GM18951 (cell line): Measurements from ENCODE around the gene FREY1.
"Not testable (repeated sequence)": the region's sequence is repeated elsewhere in the genome, so short reads cannot be mapped to it uniquely, and the experiment has no call there.

Experiments
- POLR2A ChIP-seq: IDR thresholded peaks from 4 replicates; pipeline ENCODE4 v1.6.1; 2011; ENCODE audit warnings: mild to moderate bottlenecking; ENCODE audit not compliant: insufficient read length, insufficient read depth; ENCODE audit errors: extremely low read depth
- in situ Hi-C: fragments of 300-500 bp; cut with MboI; formaldehyde crosslinking; loops from one replicate; pipeline ENCODE4 v1.12.0; 2022; ENCODE audit warnings: low sequenced_read_pairs, mixed read lengths, inconsistent platforms; ENCODE audit not compliant: unreplicated experiment

The FREY1 gene

GRCh38 chr11:45902452-45903380 lies 4.4 kb downstream of the FREY1 start:
- in situ Hi-C loops: no loop called here
- no peak for TF ChIP-seq POLR2A

GRCh38 chr11:45901626-45902025 lies 5.4 kb downstream of the FREY1 start:
- in situ Hi-C loops: no loop called here
- TF ChIP-seq POLR2A: no peak

- no peak for TF ChIP-seq POLR2A
- in situ Hi-C loops: no loop called here
These were observed 6.0 kb downstream of the FREY1 start for GRCh38 chr11:45900916-45901617.

- in situ Hi-C loops: not testable (repeated sequence)
These were observed 6.8 kb downstream of the FREY1 start for GRCh38 chr11:45900175-45900800.

GRCh38 chr11:45899448-45900174 lies 7.5 kb downstream of the FREY1 start:
- in situ Hi-C loops: no loop called here
- no peak for TF ChIP-seq POLR2A

- in situ Hi-C loops: no loop called here
- no peak for TF ChIP-seq POLR2A
These were observed 8.0 kb downstream of the FREY1 start for GRCh38 chr11:45899086-45899447.

GRCh38 chr11:45897556-45897955 lies 9.5 kb downstream of the FREY1 start:
- no peak for TF ChIP-seq POLR2A
- in situ Hi-C loops: no loop called here

- TF ChIP-seq POLR2A: no peak
These were observed 10.6 kb downstream of the FREY1 start for GRCh38 chr11:45896422-45896984.

GRCh38 chr11:45895553-45896259 lies 11.4 kb downstream of the FREY1 start:
- no peak for TF ChIP-seq POLR2A
- in situ Hi-C loops: no loop called here

More at GRCh38 chr11:45896422-45896984, 10.6 kb downstream of the FREY1 start:
- in situ Hi-C loops: no loop called here

- no peak for TF ChIP-seq POLR2A
- in situ Hi-C loops: no loop called here
These were observed 12.4 kb downstream of the FREY1 start for GRCh38 chr11:45894555-45895247.

- TF ChIP-seq POLR2A: no peak
- in situ Hi-C loops: no loop called here
These were observed 14.2 kb downstream of the FREY1 start for GRCh38 chr11:45892856-45893255.

- no peak for TF ChIP-seq POLR2A
- in situ Hi-C loops: no loop called here
These were observed 16.1 kb downstream of the FREY1 start for GRCh38 chr11:45890886-45891550.
